ENCODE measurements around the gene MYO1C. TPM values are rescaled to one million over a fixed set of nuclear protein-coding genes. Genes with fewer than 3 reads are reported as not detected.
A peak's percentile ranks its signal among the peaks of the same experiment; 100 is the strongest.

MYO1C gene
- total RNA-seq, 2 donors from 2014 or later, result 75.5 to 90.0 TPM

DNA sequence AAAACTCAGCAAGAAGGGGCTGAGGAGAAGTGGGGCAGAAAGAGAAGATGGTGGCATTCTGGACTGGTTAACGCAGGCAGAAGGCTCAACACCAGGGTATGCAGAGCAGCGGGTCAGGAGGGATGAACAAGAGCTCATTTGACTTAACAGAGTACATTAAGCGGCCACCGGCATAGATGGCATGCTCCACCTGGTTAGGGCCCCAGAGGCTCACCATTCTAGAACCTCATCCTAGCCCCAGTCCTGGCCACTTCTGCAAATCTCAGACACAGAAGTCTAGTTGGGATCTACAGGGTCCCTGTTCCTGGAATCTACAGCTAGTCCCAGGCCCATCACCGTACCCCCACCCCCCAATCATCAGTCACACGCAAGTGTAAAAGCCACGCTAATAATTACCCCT lies 1.7 kb upstream of the MYO1C start:
- no peaks in the 10 kb centered on the region for H3K4me1 ChIP-seq (ENCODE audit: control insufficient read depth, insufficient read depth, low read length)
- H3K9ac ChIP-seq (ENCODE audit: extremely low read depth, low read length, poor library complexity, severe bottlenecking), result no peak overlapping the region
- H3K27me3 ChIP-seq (ENCODE audit: control insufficient read depth, insufficient read depth, low read length, poor library complexity, severe bottlenecking), result no peaks in the 10 kb centered on the region
- no peak overlapping the region for H3K27ac ChIP-seq (ENCODE audit: low read depth, low read length)
- peaks cover 5% of the 10 kb centered on the region for H3K27me3 Mint-ChIP-seq (ENCODE audit: insufficient read depth)
- WGBS, 2 experiments (ENCODE audit: insufficient coverage in 1 of 2, insufficient read length in 1 of 2), result 96 to 100% methylated on average over 5 to 7 of the region's 7 CpGs
- no peaks in the 10 kb centered on the region for H3K9me3 ChIP-seq (ENCODE audit: control insufficient read depth, low read length)
- H3K4me1 Mint-ChIP-seq, result peaks cover 19% of the 10 kb centered on the region
- H3K27ac Mint-ChIP-seq, result no peak overlapping the region
- H3K36me3 Mint-ChIP-seq (ENCODE audit: low read depth), result peaks cover 4% of the 10 kb centered on the region
- DNase-seq, result no peak
- TF ChIP-seq, protein P1, sequence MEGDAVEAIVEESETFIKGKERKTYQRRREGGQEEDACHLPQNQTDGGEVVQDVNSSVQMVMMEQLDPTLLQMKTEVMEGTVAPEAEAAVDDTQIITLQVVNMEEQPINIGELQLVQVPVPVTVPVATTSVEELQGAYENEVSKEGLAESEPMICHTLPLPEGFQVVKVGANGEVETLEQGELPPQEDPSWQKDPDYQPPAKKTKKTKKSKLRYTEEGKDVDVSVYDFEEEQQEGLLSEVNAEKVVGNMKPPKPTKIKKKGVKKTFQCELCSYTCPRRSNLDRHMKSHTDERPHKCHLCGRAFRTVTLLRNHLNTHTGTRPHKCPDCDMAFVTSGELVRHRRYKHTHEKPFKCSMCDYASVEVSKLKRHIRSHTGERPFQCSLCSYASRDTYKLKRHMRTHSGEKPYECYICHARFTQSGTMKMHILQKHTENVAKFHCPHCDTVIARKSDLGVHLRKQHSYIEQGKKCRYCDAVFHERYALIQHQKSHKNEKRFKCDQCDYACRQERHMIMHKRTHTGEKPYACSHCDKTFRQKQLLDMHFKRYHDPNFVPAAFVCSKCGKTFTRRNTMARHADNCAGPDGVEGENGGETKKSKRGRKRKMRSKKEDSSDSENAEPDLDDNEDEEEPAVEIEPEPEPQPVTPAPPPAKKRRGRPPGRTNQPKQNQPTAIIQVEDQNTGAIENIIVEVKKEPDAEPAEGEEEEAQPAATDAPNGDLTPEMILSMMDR (conservative IDR thresholded peaks at IDR 0.05), result no peak
- H3K36me3 ChIP-seq (ENCODE audit: control insufficient read depth, insufficient read depth, low read length), result no peaks in the 10 kb centered on the region
- H3K9me3 Mint-ChIP-seq, result no peaks in the 10 kb centered on the region
- no peak overlapping the region for H3K4me3 Mint-ChIP-seq
- H3K4me3 ChIP-seq (ENCODE audit: low read length), result no peak overlapping the region

DNA sequence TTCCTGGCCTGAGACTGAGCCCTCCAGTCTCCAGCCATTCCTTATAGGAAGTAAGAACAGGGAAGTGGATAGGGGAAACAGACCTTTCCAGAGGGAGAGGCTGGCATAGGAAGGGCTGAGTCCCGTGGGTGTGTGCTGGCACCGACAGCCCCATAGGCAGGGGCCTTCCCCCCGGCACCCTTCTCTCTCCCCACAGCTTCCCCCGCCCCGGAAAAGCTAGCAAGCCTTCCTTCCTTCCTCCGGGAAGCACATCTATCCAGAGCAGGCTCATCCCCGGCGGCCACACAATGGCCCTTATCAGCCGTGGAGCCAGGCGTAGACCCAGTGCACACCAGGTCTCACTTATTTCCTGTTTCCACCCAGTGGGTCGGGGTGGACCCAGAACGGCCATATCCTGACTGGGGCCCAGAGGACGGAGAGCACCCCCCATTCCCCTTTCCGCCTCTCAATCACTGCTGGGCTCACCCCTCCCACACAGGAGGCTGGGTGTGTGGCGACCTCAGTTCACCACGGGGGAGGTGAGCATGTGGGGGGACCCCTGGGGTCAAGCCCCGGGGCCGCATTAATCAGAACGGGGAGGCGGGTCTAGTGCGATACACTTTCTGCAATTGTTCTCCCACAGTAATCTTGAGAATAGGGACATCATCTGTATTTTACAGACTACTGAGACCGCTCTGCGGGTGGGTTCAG lies 950 bp upstream of the MYO1C start:
- H3K9me3 Mint-ChIP-seq, result no peaks in the 10 kb centered on the region
- Histone ChIP-seq H3K36me3 (ENCODE audit: control insufficient read depth, insufficient read depth, low read length) (no peaks in the 10 kb centered on the region), H3K27ac (ENCODE audit: low read depth, low read length) (no peak overlapping the region), H3K27me3 (ENCODE audit: control insufficient read depth, insufficient read depth, low read length, poor library complexity, severe bottlenecking) (no peaks in the 10 kb centered on the region), H3K9ac (ENCODE audit: extremely low read depth, low read length, poor library complexity, severe bottlenecking) (no peak overlapping the region), H3K4me3 (ENCODE audit: low read length) (no peak overlapping the region), H3K4me1 (ENCODE audit: control insufficient read depth, insufficient read depth, low read length) (no peaks in the 10 kb centered on the region), H3K9me3 (ENCODE audit: control insufficient read depth, low read length) (no peaks in the 10 kb centered on the region)
- DNase-seq, result no peak
- TF ChIP-seq, protein P1 (conservative IDR thresholded peaks at IDR 0.05), result no peak
- no peak overlapping the region for H3K27ac Mint-ChIP-seq
- WGBS, 2 experiments (ENCODE audit: insufficient coverage in 1 of 2, insufficient read length in 1 of 2), result 80 to 81% methylated on average over 11 to 23 of the region's 23 CpGs
- H3K4me3 Mint-ChIP-seq, result peak overlapping the region; percentile 84
- H3K27me3 Mint-ChIP-seq (ENCODE audit: insufficient read depth), result peaks cover 8% of the 10 kb centered on the region
- H3K4me1 Mint-ChIP-seq, result peaks cover 19% of the 10 kb centered on the region
- H3K36me3 Mint-ChIP-seq (ENCODE audit: low read depth), result peaks cover 4% of the 10 kb centered on the region

GRCh38 chr17:1491443-1492248 lies 840 bp downstream of the MYO1C start:
- peaks cover 4% of the 10 kb centered on the region for H3K36me3 Mint-ChIP-seq (ENCODE audit: low read depth)
- peak; percentile 77 for DNase-seq
- peaks cover 19% of the 10 kb centered on the region for H3K4me1 Mint-ChIP-seq
- Histone ChIP-seq H3K4me1 (ENCODE audit: control insufficient read depth, insufficient read depth, low read length) (no peaks in the 10 kb centered on the region), H3K9me3 (ENCODE audit: control insufficient read depth, low read length) (no peaks in the 10 kb centered on the region), H3K27ac (ENCODE audit: low read depth, low read length) (no peak overlapping the region), H3K4me3 (ENCODE audit: low read length) (peak overlapping the region; percentile 86), H3K36me3 (ENCODE audit: control insufficient read depth, insufficient read depth, low read length) (no peaks in the 10 kb centered on the region), H3K9ac (ENCODE audit: extremely low read depth, low read length, poor library complexity, severe bottlenecking) (peak overlapping the region; percentile 64), H3K27me3 (ENCODE audit: control insufficient read depth, insufficient read depth, low read length, poor library complexity, severe bottlenecking) (no peaks in the 10 kb centered on the region)
- peaks cover 17% of the 10 kb centered on the region for H3K27me3 Mint-ChIP-seq (ENCODE audit: insufficient read depth)
- H3K9me3 Mint-ChIP-seq, result no peaks in the 10 kb centered on the region
- WGBS, 2 experiments (ENCODE audit: insufficient coverage in 1 of 2, insufficient read length in 1 of 2), result 3% methylated on average over 22 to 94 of the region's 94 CpGs
- H3K4me3 Mint-ChIP-seq, result peak overlapping the region; percentile 84
- peak overlapping the region; percentile 84 for H3K27ac Mint-ChIP-seq
- TF ChIP-seq, protein P1 (conservative IDR thresholded peaks at IDR 0.05), result no peak
